ENCODE results near the gene HSD11B2.

HSD11B2 gene

GRCh38 chr16:67481561-67482232 is 50.8 kb downstream of the HSD11B2 start:
- Histone ChIP-seq H3K27me3 (no peaks in the 10 kb centered on the region), H3K27ac (peak overlapping the region; percentile 99), H3K4me1 (ENCODE audit: control insufficient read depth in 1 of 2, insufficient read depth in 1 of 2, low read depth in 1 of 2, low read length in 1 of 2) (peaks cover 73 to 75% of the 10 kb centered on the region in 2 experiments), H3K4me3 (ENCODE audit: low read depth in 1 of 2, low read length in 1 of 2) (peak overlapping the region; percentile 98), H3K9me3 (no peaks in the 10 kb centered on the region), H3K36me3 (peaks cover 25% of the 10 kb centered on the region)
- TF ChIP-seq CTCF (IDR thresholded peaks at IDR 0.05): no peak

- Histone ChIP-seq H3K27me3 (no peaks in the 10 kb centered on the region), H3K27ac (peak overlapping the region; percentile 99), H3K4me3 (ENCODE audit: low read depth in 1 of 2, low read length in 1 of 2) (peak overlapping the region; percentile 98), H3K9me3 (no peaks in the 10 kb centered on the region), H3K36me3 (peaks cover 22% of the 10 kb centered on the region), H3K4me1 (ENCODE audit: control insufficient read depth in 1 of 2, insufficient read depth in 1 of 2, low read depth in 1 of 2, low read length in 1 of 2) (peaks cover 75% of the 10 kb centered on the region in 2 experiments)
- TF ChIP-seq CTCF (IDR thresholded peaks at IDR 0.05): no peak
Measured at GRCh38 chr16:67482233-67482924, 51.5 kb downstream of the HSD11B2 start.

GRCh38 chr16:67483150-67483549 is 52.2 kb downstream of the HSD11B2 start, which contains the start of gene AGRP:
Gene AGRP (minus strand): TSS chr16:67483547. CDS start chr16:67483398, 149 bp downstream.
- Histone ChIP-seq H3K36me3 (peaks cover 16% of the 10 kb centered on the region), H3K27ac (peak within 1 kb of the TSS; percentile 99), H3K4me3 (ENCODE audit: low read depth in 1 of 2, low read length in 1 of 2) (peak within 1 kb of the TSS; percentile 98), H3K4me1 (ENCODE audit: control insufficient read depth in 1 of 2, insufficient read depth in 1 of 2, low read depth in 1 of 2, low read length in 1 of 2) (peaks cover 75 to 77% of the 10 kb centered on the region in 2 experiments), H3K27me3 (no peaks in the 10 kb centered on the region), H3K9me3 (no peaks in the 10 kb centered on the region)
- no peak for TF ChIP-seq CTCF (IDR thresholded peaks at IDR 0.05)

- TF ChIP-seq CTCF (IDR thresholded peaks at IDR 0.05): no peak
- H3K4me1 ChIP-seq (ENCODE audit: control insufficient read depth in 1 of 2, insufficient read depth in 1 of 2, low read depth in 1 of 2, low read length in 1 of 2): peaks cover 75 to 78% of the 10 kb centered on the region in 2 experiments
- H3K9me3 ChIP-seq: no peaks in the 10 kb centered on the region
- H3K4me3 ChIP-seq (ENCODE audit: low read depth in 1 of 2, low read length in 1 of 2): no peak overlapping the region
- H3K27ac ChIP-seq: peak overlapping the region; percentile 13
- H3K36me3 ChIP-seq: peaks cover 13% of the 10 kb centered on the region
- H3K27me3 ChIP-seq: no peaks in the 10 kb centered on the region
Measured at GRCh38 chr16:67483731-67484525, 53.0 kb downstream of the HSD11B2 start.

GRCh38 chr16:67486805-67487204 is 55.9 kb downstream of the HSD11B2 start:
- H3K9me3 ChIP-seq: no peaks in the 10 kb centered on the region
- no peaks in the 10 kb centered on the region for H3K27me3 ChIP-seq
- H3K36me3 ChIP-seq: peaks cover 13% of the 10 kb centered on the region
- peak overlapping the region; percentile 94 for H3K27ac ChIP-seq
- H3K4me3 ChIP-seq (ENCODE audit: low read depth in 1 of 2, low read length in 1 of 2): peak overlapping the region in 1 of 2 experiments; percentile 18
- TF ChIP-seq CTCF (IDR thresholded peaks at IDR 0.05): no peak
- peaks cover 91 to 94% of the 10 kb centered on the region in 2 experiments for H3K4me1 ChIP-seq (ENCODE audit: control insufficient read depth in 1 of 2, insufficient read depth in 1 of 2, low read depth in 1 of 2, low read length in 1 of 2)

Data from neutrophil (primary cell).